GM12891 (cell line): ENCODE results near the gene MRPL14.

Experiments
- POLR2A ChIP-seq: IDR thresholded peaks from 2 replicates; pipeline ENCODE4 v1.6.1; 2011; ENCODE audit warnings: low read depth, low read length, control low read depth
- POLR2AphosphoS5 ChIP-seq: IDR thresholded peaks from 2 replicates; pipeline ENCODE4 v1.6.1; 2011; ENCODE audit warnings: low read depth, low read length, control low read depth
- SPI1 ChIP-seq: IDR thresholded peaks from 2 replicates; pipeline ENCODE4 v1.6.1; 2011; ENCODE audit warnings: low read depth, low read length, control low read depth

- TF ChIP-seq POLR2A (no peak), POLR2AphosphoS5 (no peak), SPI1 (no peak)
These were observed 41.9 kb upstream of the MRPL14 start for GRCh38 chr6:44169154-44169553.
